GM12878 (cell line): ENCODE data around the gene DESI1. TPM values are rescaled to one million over a fixed set of nuclear protein-coding genes. Genes with fewer than 3 reads are reported as not detected.

Experiments used
- ATAC-seq: fragments of 200-7000 bp; cut with Tn5 transposase; 3 replicates; pipeline ENCODE4 v1.9.1; 2020; ENCODE audit warnings: mild to moderate bottlenecking, moderate library complexity
- BruUV-seq: library from RNA; stranded (reverse); fragments of 400-500 nt; replicated peaks from 2 replicates; lab custom pipeline; 2021; lab: Mats Ljungman, UMichigan
- CTCF ChIA-PET: fragments of 300-600 bp; sonication (Branson Sonifier 250); formaldehyde crosslinking; extraction: SDS; loops from one replicate; lab custom pipeline; 2021; ENCODE audit warnings: inconsistent platforms; lab: Yijun Ruan, JAX
- POLR2A ChIA-PET: fragments of 350-600 bp; formaldehyde crosslinking; extraction: SDS; loops from one replicate; lab custom pipeline; 2021; ENCODE audit warnings: inconsistent platforms; lab: Charles Lee
- RAD21 ChIA-PET: fragments of 300-600 bp; sonication (Branson Sonifier 250); formaldehyde crosslinking; loops from one replicate; lab custom pipeline; 2023; ENCODE audit warnings: antibody characterized with exemption; ENCODE audit not compliant: unreplicated experiment; lab: Charles Lee
- SMC1A ChIA-PET: fragments of 300-600 bp; sonication (Branson Sonifier 250); formaldehyde crosslinking; loops from one replicate; lab custom pipeline; 2023; ENCODE audit not compliant: unreplicated experiment, uncharacterized antibody; lab: Charles Lee
- DNase-seq: peaks from one replicate; pipeline ENCODE4 v3.0.0-alpha.2; 2011; ENCODE audit warnings: low read depth, low spot score
- FAIRE-seq: peaks from 3 replicates; lab custom pipeline; 2011; peaks lifted over from hg19 to GRCh38; lab: Jason Lieb, UNC
- H2AFZ ChIP-seq: 2 replicates; pipeline ENCODE4 v1.6.0; 2011; ENCODE audit warnings: low read depth, low read length, control low read depth; ENCODE audit not compliant: control insufficient read depth
- H3K27ac ChIP-seq: 2 replicates; pipeline ENCODE4 v1.5.1; 2011; ENCODE audit warnings: control low read depth; ENCODE audit not compliant: control insufficient read depth, insufficient read depth
- H3K27me3 ChIP-seq, 2 experiments: replicated peaks in 1 of 2; 2 replicates each; pipeline versions ENCODE4 v1.6.0 to v1.6.1; 2011; ENCODE audit warnings: low read length in 1 of 2; ENCODE audit not compliant: control insufficient read depth in 2 of 2, insufficient read depth in 2 of 2
- H3K36me3 ChIP-seq, 2 experiments: 2 replicates each; pipeline ENCODE4 v1.5.1; 2011; ENCODE audit warnings: low read length in 1 of 2; ENCODE audit not compliant: control insufficient read depth in 2 of 2, insufficient read depth in 2 of 2
- H3K4me1 ChIP-seq: 2 replicates; pipeline ENCODE4 v1.6.1; 2011; ENCODE audit warnings: mild to moderate bottlenecking, low read length, moderate library complexity, mixed read lengths; ENCODE audit not compliant: control insufficient read depth, insufficient read depth
- H3K4me2 ChIP-seq: 2 replicates; pipeline ENCODE4 v1.6.0; 2011; ENCODE audit warnings: control low read depth; ENCODE audit not compliant: control insufficient read depth, insufficient read depth
- H3K4me3 ChIP-seq: fragments of 200-600 bp; sonication (generic); 2 replicates; pipeline ENCODE4 v1.5.1; 2016
- H3K79me2 ChIP-seq: 2 replicates; pipeline ENCODE4 v1.6.0; 2011; ENCODE audit warnings: low read length; ENCODE audit not compliant: control insufficient read depth, insufficient read depth
- H3K9ac ChIP-seq: 2 replicates; pipeline ENCODE4 v1.8.0; 2011; ENCODE audit warnings: low read length, control low read depth, mixed read lengths; ENCODE audit not compliant: control insufficient read depth, insufficient read depth
- H3K9me3 ChIP-seq: replicated peaks from 3 replicates; pipeline ENCODE4 v1.5.1; 2011; ENCODE audit warnings: mild to moderate bottlenecking, low read length; ENCODE audit not compliant: control insufficient read depth, insufficient read depth
- H4K20me1 ChIP-seq: 2 replicates; pipeline ENCODE4 v1.6.0; 2011; ENCODE audit not compliant: control insufficient read depth, insufficient read depth
- BACH1 ChIP-seq: fragments of 450-650 bp; IDR thresholded peaks from 2 replicates; pipeline ENCODE4 v1.6.1; 2017; ENCODE audit warnings: mild to moderate bottlenecking, borderline replicate concordance
- BCLAF1 ChIP-seq: fragments of 450-650 bp; IDR thresholded peaks from 2 replicates; pipeline ENCODE4 v1.6.1; 2017; ENCODE audit warnings: antibody characterized with exemption, mild to moderate bottlenecking, moderate library complexity
- EED ChIP-seq: sonication (generic); IDR thresholded peaks from 2 replicates; pipeline ENCODE4 v1.6.1; 2016; ENCODE audit warnings: antibody characterized with exemption, low read depth
- ESRRA ChIP-seq: IDR thresholded peaks from 2 replicates; pipeline ENCODE4 v1.6.1; 2012; ENCODE audit warnings: mild to moderate bottlenecking, low read length, improper control_type of control experiment
- IKZF2 ChIP-seq, 2 experiments: fragments of 450-650 bp; IDR thresholded peaks; 2 replicates each; pipeline ENCODE4 v1.6.1; 2017; ENCODE audit warnings: mild to moderate bottlenecking in 2 of 2, moderate library complexity in 2 of 2
- NFIC ChIP-seq: IDR thresholded peaks from 2 replicates; pipeline ENCODE4 v1.6.1; 2012; ENCODE audit warnings: low read depth, mild to moderate bottlenecking, inconsistent platforms, low read length, moderate library complexity
- NR2C1 ChIP-seq: fragments of 450-650 bp; IDR thresholded peaks from 2 replicates; pipeline ENCODE4 v1.6.1; 2017; ENCODE audit warnings: antibody characterized with exemption, mild to moderate bottlenecking, moderate library complexity
- NR2C2 ChIP-seq: IDR thresholded peaks from 2 replicates; pipeline ENCODE4 v1.6.1; 2011; ENCODE audit warnings: borderline replicate concordance, low read depth; ENCODE audit not compliant: control insufficient read depth, insufficient read length
- POLR2AphosphoS5 ChIP-seq: IDR thresholded peaks from 2 replicates; pipeline ENCODE4 v1.6.1; 2011; ENCODE audit warnings: mild to moderate bottlenecking, low read length, inconsistent platforms
- RB1 ChIP-seq: fragments of 450-650 bp; formaldehyde crosslinking; IDR thresholded peaks from 2 replicates; pipeline ENCODE4 v1.6.1; 2017; ENCODE audit warnings: mild to moderate bottlenecking, borderline replicate concordance
- SMAD1 ChIP-seq: fragments of 450-650 bp; IDR thresholded peaks from 2 replicates; pipeline ENCODE4 v1.6.1; 2018; ENCODE audit warnings: mild to moderate bottlenecking, low read depth; ENCODE audit not compliant: partially characterized antibody
- TARDBP ChIP-seq: IDR thresholded peaks from 2 replicates; pipeline ENCODE4 v1.6.1; 2016; ENCODE audit warnings: borderline replicate concordance
- ZBTB33 ChIP-seq: fragments of 450-650 bp; IDR thresholded peaks from 2 replicates; pipeline ENCODE4 v1.6.1; 2017; ENCODE audit warnings: mild to moderate bottlenecking
- ZNF207 ChIP-seq: fragments of 450-650 bp; IDR thresholded peaks from 2 replicates; pipeline ENCODE4 v1.6.1; 2014; ENCODE audit warnings: antibody characterized with exemption, mild to moderate bottlenecking, borderline replicate concordance
- WGBS: methylation state at CpG from one replicate; pipeline ENCODE4 v1.1.6; 2016; ENCODE audit warnings: low lambda C conversion rate; ENCODE audit not compliant: insufficient replicate concordance, insufficient coverage; ENCODE audit errors: missing lambda C conversion rate; 5-methylcytosine and 5-hydroxymethylcytosine counted together
- in situ Hi-C: fragments of 300-500 bp; cut with MboI; formaldehyde crosslinking; loops from 9 replicates; pipeline ENCODE4 v1.14.3; 2018; ENCODE audit warnings: mixed read lengths
- intact Hi-C: fragments of 100-400 bp; cut with micrococcal nuclease; formaldehyde crosslinking; loops from one replicate; pipeline ENCODE4 v1.14.2; 2022; ENCODE audit not compliant: unreplicated experiment
- polyA plus RNA-seq, 11 experiments: library from polyadenylated mRNA; depleted of rRNA in 4 of 11; unstranded in 6 of 11; stranded (reverse) in 5 of 11; fragments of >200 nt; fragmentation: Nextera tagmentation in 4 of 11; fragmentation: Illumina TruSeq in 1 of 11; extraction: Ambion mirVana in 4 of 11; extraction: Trizol in 1 of 11; gene quantifications; 1 replicate in 1 of 11; 2 replicates in 10 of 11; pipeline versions ENCODE4 v1.2.1 to v1.2.3, GENCODE V29; 2011 to 2016; ENCODE audit warnings: inconsistent platforms in 2 of 11, missing spikeins in 2 of 11, low read depth in 1 of 11
- total RNA-seq, 4 experiments: library from RNA; depleted of rRNA in 3 of 4; stranded (reverse); fragments of >200 nt in 3 of 4; fragmentation: Illumina TruSeq in 1 of 4; extraction: Trizol in 1 of 4; gene quantifications; 2 replicates each; pipeline versions ENCODE4 v1.2.1 to v1.2.3, GENCODE V29; 2013 to 2021
- TF ChIP-seq, protein P1 (sequence below): fragments of 450-650 bp; IDR thresholded peaks from 2 replicates; pipeline ENCODE4 v1.6.1; 2018; ENCODE audit warnings: borderline replicate concordance, mild to moderate bottlenecking; ENCODE audit not compliant: partially characterized antibody

The DESI1 gene
- total and polyA plus RNA-seq, 10 of the 15 experiments (the other 5 are each of a cell fraction or from before 2014, with no cell fraction given) = 8.0 to 76.8 (median 40.6) TPM

- TF ChIP-seq, protein P1, sequence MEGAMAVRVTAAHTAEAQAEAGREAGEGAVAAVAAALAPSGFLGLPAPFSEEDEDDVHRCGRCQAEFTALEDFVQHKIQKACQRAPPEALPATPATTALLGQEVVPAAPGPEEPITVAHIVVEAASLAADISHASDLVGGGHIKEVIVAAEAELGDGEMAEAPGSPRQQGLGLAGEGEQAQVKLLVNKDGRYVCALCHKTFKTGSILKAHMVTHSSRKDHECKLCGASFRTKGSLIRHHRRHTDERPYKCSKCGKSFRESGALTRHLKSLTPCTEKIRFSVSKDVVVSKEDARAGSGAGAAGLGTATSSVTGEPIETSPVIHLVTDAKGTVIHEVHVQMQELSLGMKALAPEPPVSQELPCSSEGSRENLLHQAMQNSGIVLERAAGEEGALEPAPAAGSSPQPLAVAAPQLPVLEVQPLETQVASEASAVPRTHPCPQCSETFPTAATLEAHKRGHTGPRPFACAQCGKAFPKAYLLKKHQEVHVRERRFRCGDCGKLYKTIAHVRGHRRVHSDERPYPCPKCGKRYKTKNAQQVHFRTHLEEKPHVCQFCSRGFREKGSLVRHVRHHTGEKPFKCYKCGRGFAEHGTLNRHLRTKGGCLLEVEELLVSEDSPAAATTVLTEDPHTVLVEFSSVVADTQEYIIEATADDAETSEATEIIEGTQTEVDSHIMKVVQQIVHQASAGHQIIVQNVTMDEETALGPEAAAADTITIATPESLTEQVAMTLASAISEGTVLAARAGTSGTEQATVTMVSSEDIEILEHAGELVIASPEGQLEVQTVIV = no peak
- no peak for TF ChIP-seq BACH1
- no peak for TF ChIP-seq ESRRA
- no peak for TF ChIP-seq RB1
- no peak for TF ChIP-seq POLR2AphosphoS5
Observed at GRCh38 chr22:41574847-41575381, 45.9 kb downstream of the DESI1 start (continued).

DNA sequence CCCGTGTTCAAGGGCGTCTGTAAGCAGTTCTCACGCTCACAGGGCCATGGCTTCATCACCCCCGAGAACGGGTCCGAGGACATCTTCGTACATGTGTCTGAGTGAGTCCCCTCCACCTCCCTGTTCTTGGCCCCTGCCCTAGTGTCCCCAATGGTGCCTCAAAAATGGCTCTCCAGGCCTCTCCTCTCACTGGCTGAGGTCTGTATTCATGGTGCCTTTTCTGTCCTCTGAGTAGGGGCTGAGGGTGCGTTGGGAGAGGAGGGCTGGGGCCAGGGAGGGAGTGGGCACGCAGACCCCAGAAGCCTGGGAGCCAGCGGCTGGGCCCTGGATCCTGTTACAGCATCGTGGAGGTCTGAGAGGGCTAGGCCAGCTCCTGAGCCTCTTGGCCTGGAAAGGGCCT lies 47.2 kb downstream of the DESI1 start:
- intact Hi-C loops (no loop called here), in situ Hi-C loops (no loop called here)
- Histone ChIP-seq H3K9ac (no peak overlapping the region), H3K36me3 (peaks cover 0 to 4% of the 10 kb centered on the region in 2 experiments; a peak in 2 of 4 replicates), H2AFZ (no peak overlapping the region), H3K4me2 (no peak overlapping the region), H3K9me3 (no peaks in the 10 kb centered on the region), H3K4me1 (no peaks in the 10 kb centered on the region), H3K79me2 (no peaks in the 10 kb centered on the region), H3K27me3 (no peaks in the 10 kb centered on the region), H3K4me3 (no peak overlapping the region), H4K20me1 (no peaks in the 10 kb centered on the region), H3K27ac (no peak overlapping the region)
- ATAC-seq (no peak), DNase-seq (no peak), FAIRE-seq (no peak)
- BruUV-seq = no TSS peak
- 88% methylated on average over 11 of the region's 11 CpGs for WGBS
- ChIA-PET CTCF (interaction anchor here (1.1 to 1.8 kb wide), 2 partner anchors 24 to 172 kb away, joined by 3 to 7 read pairs; no protein-coding TSS in a partner anchor), POLR2A (no interaction called here), RAD21 (interaction anchor here (2.1 kb wide), 1 partner anchor 16 kb away, joined by 6 read pairs; the partner anchor contains the start of gene PMM1), SMC1A (interaction anchor here (1.1 kb wide), 1 partner anchor 45 kb away, joined by 3 read pairs; no protein-coding TSS in a partner anchor)
- TF ChIP-seq ZNF207 (no peak), IKZF2 (IDR thresholded peaks at IDR 0.05) (no peak), TARDBP (no peak), NFIC (no peak), ZBTB33 (no peak), NR2C1 (no peak), EED (no peak), BCLAF1 (no peak), NR2C2 (no peak), SMAD1 (no peak)
